OCI-M2 (cell line): Measurements from ENCODE around the gene LATS2.

Experiments
- DNase-seq: peaks from one replicate; lab custom pipeline; 2025; ENCODE audit not compliant: unreplicated experiment; lab: John Stamatoyannopoulos, UW

LATS2 gene

DNA sequence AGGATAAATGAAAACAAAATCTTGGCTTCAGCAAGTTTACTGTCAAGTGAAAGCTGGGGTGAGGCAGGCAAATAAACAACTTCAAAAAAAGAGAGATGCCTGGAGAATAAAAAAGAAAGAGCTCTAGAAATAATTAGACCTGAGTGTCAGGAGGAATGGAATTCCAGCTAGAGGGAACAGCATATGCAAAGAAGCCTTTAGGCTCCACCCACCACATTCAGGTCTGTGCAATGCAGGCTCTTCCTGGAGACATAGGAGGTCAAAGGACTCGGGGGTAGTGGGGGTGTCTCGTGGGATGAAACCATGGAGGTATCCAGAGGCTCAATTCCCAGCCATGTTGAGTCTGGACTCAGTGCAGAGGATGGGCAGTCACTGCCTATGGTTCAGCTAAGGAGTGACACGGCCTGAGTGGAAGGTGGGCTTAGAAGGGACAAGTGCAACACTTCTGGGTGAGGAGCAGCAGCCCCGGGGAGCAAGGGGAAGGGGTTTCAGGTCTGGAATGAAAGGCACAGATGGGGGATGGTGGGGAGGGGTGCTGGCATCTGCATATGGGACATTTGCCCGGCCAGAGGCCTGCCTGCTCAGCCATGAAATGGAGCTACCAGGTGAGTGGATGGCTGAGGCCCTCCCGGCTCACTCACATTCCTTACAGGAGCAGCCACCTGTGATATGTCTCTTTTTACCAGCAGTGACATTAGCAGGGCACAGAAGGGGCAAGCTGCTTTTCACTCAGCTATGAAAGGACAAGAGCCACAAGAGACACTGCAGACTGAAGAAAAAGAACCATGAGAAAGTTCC is 12.3 kb downstream of the LATS2 start:
- DNase-seq, result no peak

DNA sequence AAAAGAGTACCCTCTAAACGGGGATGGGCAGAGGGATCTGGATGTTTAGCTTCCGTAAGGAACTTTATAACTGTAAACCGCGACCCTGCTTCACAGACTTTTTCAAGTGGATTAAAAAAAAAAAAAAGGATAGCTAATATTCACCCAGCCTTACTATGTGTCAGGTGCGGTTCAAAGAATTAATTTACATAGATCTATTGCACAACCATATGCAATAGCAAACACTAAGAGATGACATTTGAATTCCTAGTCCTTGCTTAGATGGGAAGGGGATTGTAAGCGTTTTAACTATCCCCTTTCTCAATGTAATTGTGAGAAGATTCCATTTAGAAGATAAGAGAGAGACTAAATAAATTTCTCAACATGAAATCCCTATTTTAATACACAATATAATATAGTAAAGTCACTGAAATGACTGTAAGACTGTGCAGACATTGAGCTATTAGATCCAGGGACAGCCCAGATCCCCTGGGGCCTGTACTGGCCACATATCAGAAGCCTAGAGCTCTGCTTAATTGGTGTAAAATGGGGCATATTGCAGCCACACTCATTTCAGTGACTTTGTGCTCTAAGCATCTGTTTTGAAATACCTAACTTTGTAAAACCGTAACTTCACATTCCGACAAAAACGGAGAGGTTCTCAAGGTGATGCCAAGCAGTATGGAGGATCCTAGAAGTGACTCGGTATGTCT is 13.6 kb downstream of the LATS2 start:
- no peak for DNase-seq

DNA sequence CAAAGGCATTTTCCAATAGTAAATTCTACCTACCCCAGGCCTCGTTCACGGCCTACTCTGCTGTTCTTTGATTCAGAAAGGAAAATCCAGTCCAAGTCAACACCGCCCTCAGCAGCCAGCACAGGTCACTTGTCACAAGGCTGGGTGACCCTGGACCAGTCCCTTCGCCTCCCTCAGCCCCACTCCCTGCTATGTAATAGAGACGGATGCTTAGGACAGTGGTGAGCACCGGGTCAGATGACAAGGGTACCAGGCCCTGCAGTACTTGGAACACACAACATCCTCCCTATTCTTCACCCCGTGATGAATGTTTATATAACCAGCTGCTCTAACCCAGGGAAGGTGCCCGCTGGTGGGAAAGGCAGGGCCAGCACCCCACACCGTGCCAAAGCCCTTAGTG is 14.3 kb downstream of the LATS2 start:
- DNase-seq, result no peak

DNA sequence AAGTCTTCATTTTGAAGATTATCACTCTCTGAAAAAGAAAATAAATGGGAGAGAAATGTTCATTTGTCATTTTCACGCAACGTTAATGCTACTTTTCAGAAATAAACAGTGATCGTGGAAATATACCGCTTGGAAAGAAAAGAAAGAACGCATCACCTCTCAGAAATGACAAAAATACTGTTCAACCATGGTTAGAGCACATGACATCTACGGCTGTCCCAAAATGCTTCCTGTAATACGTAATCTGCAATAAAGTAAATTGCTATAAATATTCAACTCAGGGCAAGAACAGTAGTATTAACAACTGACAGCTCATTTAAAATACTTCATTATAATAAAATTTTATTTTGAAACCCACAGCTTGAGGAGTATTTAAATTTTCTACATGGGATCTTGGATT is 15.2 kb downstream of the LATS2 start:
- no peak for DNase-seq

DNA sequence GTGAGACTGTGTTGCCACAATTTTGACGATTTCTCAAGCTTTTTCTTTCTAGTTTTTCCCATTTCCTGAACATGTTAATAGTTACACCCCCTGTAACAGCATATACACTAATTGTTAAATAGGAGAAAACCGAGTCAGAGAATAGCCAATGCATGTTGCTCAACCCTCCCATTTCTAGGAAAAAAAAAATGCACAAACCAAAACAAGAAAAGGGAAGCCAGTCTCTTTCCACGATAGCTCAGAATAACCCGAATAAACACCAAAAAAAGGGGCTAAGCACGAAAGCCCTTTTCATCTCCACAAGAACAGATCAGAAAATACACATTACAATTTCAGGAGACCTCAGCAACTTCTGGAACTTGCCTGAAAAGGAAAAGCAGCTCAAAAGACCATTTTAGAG is 16.3 kb downstream of the LATS2 start:
- DNase-seq, result no peak

DNA sequence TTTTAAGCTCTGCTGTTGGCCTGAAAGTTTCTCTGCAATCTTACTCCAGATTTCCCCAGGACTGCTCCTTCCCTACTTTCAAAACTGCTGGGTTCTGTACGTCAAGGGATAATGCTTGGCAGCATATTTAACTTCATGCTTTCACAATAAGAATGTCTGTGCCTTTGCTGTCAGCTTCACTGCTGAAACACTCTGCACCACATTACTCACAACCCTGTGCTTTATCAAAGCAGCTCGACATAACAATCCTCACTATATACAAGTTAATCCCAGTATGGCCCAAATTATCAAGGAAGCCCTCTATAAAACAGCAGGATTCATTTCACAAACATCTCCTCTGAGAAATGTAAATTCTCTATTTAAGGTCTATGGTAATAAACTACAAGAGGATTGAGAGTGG is 17.5 kb downstream of the LATS2 start:
- no peak for DNase-seq

DNA sequence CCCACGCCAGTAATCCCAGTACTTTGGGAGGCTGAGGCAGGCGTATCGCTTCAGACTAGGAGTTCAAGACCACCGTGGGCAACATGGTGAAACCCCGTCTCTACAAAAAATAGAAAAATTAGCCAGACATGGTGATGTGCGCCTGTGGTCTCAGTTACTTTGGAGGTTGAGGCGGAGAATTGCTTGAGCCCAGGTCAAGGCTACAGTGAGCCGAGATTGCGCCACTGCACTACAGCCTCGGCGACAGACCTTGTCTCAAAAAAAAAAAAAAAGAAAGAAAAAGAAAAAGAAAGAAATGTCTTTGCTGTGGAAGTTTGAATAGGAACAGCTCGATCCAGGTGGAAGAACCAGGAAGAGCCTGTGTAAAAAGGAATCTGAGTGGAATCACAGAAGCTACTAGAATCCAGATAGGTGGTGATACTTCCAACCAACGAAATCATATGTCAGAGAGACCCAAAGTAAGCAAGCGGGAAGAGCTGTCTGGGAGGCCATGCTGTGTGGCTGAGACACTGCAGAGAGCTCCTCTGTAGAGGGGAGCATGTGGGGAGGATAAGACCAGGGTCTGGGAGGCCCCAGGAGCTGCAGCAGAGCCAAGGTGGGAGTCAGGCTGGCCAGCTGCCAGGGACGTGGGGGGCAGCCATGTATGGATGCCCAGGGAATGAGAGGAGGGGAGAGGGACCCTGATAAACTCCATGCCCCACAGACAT is 21.1 kb downstream of the LATS2 start:
- no peak for DNase-seq

DNA sequence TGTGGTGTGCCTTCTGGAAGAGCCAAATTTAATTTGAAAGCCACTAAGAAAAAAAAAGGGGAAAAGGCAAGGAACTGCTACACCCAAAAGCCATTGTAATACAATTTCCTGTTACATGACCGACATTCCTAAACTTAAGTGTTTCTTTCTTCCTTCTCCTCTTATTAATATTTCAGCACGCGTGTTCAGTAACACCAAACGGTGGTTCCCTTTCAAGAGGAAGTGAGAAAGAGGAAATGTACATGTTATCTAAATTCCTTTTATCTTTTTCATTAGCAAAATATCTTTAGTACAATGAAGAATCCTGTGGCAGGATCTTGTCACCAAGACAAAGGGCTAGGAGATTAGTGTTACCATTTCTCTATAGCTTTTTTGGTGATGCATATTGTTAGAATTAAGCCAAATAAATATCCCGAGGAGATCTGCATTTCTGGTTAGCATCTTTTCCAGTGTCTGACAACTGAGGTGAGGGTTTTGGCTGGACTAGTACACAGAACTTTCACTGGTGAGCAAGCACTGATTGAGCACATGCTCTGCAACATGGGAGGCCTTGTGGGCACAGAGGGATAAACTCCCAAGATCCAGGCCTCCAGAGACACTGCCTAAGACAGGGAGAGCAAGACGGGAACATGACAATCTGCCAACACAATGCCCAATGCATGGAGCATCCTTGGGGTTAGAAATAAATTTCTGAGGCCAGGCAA is 22.1 kb downstream of the LATS2 start:
- no peak for DNase-seq

DNA sequence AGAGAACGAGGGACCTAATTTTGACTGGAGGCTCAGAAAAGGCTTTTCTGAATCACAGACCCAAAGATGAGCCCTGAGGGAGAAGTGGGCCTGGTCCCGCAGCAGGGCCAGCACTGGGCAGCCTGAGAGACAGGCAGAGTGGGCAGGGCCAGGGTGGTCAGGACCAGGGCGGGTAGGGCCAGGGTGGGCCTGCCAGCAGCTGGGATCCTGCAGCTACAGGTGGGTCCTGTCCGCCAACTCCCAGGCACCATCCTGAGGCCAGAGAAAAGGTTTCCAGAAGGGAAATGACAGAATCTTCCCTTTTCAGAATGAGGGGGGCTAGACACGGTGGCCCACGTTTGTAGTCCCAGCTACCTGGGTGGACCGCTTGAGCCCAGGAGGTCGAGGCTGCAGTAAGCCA is 23.7 kb downstream of the LATS2 start:
- DNase-seq, result no peak

DNA sequence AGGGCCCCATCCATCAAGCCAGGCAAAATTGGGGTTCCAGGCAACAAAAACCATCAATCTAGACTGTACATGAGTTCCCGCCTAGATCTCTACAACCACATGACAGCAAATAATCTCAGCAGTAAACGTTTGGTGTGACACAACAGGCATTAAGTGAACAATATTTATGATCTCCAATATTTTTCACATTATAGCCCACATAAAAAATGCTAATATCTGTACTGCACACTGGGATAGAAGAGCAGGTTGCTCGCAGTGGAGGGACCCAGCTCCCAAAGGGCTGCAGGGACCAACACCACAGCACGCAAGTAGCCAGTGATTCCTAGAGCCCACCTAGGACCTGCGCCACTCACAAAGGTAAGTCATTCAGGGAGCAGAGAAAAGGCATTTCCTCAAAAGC is 25.9 kb downstream of the LATS2 start:
- DNase-seq, result no peak

DNA sequence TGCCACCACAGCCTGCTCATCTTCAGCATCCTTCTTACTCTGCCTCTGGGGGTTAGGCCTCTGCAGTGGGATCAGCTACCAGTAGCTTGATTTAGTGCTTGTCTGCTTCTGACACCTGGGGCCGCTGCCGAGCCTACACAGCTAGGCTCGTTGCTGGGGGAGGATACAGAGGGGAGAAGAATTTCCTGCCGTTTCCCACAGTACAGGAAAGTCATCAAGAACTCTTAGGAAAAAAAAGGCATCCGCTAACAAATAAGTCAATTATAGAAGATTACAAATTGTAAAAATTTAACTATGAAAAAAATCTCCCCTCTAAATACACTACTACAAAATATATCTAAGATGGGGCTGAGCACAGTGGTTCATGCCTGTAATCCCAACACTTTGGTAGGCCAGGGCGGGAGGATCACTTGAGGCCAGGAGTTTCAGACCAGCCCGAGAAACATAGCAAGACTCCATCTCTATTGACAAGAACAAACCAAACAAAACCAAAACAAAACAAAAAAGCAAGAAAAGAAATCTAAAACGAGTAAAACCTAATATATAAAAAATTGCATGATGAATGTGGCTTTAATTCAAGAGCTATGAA is 26.7 kb downstream of the LATS2 start:
- DNase-seq, result no peak

DNA sequence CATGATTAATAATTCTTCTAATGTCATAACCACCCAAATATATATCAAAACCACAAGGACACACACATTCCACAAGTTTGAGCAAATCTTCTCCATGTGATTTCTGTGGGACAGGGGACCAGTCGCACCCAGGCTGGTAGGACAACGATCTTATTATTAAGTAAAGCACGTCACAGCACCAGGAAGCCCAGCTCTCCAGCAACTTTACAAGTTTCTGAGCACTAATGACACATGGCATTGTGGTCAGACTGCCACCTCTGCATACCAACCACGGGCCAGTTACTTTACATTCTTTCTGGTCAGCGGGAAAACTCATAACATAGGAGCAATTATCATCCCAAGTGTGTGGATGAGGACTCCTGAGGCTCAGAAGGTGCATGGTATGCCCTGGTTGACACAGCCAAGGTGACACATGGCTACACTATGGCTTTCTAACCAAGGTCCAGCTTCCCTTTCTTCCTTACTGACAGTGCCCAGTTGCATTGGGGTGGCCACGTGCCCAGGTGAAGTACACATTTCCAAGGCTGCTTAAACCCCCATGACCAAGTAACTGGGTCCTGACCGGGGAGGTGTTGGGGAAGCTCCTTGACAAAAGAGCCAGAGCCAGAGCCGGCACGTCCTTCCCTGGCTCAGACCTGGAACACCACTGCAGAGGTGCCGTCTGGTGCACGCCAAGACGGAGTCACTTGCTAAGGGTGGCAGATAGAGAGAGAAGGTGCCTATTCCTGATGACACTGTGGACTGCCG is 27.4 kb downstream of the LATS2 start:
- DNase-seq, result no peak

DNA sequence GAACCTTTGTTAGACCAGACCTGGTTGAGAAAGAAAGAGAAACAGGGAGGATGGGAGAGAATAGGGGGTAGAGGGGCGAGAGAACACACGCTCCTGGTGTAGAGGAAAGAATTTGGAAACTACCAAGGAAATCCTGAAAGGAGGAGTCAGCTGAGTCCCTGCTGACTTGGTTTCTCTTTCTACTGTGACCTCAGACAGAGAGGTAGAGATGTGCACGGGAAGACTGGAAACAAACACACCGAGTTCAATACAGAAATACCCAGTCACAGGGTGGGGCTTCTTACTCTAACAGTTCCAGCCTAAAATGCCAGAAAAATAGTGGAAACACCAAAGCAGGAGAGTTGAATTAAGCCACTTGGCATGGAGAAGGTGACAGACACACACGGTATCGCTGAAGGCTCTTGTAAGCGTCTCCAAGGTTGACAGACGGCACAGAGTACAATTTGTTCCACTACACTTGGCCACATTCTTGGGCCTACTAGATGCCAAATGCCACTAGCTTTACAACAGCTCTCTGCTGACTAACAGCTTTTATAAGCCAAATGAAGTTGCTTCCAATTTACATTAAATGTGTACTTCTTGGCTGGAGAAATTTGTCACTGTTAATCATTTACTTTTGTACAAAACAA is 28.1 kb downstream of the LATS2 start:
- no peak for DNase-seq

DNA sequence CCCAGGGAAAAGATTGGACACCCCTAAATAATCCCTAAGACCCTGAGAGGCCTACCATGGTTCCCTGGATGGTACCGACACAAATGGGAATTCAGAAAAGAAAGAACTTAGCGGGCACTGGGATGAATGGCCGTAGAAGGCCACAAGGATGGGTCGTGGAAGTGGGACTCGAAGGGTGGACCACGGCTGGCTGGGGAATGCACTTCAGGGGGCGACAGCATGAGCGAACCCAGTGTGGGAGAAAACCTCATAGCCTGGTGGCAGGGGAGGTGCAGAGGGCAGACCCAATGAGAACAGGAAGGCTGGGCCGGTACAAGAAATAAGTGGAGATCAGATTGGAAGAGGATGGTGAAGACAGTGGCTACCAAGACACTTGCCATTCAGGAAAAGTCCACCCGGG is 28.7 kb downstream of the LATS2 start:
- DNase-seq, result no peak

DNA sequence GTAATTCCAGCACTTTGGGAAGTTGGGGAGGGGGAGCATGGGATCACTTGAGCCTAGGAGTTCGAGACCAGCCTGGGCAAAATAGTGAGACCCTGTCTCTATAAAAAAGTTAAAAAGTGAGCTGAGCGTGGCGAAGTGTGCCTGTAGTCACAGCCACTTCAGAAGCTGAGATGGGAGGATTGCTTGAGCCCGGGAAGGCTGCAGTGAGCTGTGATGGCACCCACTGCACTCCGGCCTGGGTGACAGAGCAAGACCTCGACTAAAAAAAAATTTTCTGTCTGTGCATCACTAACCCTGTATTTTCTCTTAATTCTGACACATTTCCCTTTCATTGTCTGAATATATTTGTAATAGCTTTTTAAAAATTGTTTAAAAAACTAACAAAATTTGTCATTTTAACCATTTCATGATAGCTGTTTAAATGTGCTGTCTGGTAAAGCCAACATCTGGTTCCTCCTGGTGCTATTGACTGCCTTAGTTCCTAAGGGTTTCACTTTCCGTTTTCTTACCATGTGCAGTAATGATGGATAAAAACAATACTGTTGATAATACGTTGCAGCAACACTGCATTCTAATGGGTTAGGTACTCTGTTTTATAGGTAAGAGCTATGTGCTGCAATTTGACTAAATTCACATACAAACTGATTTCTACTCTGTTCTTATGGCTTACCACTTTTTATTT is 29.7 kb downstream of the LATS2 start:
- no peak for DNase-seq

DNA sequence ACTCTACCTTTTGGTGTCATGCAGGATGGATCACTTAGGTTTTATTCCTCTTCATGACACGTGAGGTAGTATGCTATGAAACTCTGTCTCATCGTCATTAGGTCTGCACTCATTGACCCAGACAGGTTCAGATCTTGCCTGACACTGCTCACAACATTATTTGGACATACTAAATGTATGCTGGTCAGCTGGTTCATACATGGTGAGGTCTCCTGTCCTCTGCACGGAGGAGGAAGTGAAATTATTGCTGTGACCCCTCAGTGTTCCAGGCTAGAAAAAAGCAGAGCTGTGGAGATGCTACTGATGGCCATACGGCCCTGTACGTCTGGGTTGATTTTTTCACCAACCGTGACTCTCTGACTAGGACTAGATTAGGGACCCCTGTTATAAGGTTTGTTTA is 35.8 kb downstream of the LATS2 start:
- DNase-seq, result no peak

DNA sequence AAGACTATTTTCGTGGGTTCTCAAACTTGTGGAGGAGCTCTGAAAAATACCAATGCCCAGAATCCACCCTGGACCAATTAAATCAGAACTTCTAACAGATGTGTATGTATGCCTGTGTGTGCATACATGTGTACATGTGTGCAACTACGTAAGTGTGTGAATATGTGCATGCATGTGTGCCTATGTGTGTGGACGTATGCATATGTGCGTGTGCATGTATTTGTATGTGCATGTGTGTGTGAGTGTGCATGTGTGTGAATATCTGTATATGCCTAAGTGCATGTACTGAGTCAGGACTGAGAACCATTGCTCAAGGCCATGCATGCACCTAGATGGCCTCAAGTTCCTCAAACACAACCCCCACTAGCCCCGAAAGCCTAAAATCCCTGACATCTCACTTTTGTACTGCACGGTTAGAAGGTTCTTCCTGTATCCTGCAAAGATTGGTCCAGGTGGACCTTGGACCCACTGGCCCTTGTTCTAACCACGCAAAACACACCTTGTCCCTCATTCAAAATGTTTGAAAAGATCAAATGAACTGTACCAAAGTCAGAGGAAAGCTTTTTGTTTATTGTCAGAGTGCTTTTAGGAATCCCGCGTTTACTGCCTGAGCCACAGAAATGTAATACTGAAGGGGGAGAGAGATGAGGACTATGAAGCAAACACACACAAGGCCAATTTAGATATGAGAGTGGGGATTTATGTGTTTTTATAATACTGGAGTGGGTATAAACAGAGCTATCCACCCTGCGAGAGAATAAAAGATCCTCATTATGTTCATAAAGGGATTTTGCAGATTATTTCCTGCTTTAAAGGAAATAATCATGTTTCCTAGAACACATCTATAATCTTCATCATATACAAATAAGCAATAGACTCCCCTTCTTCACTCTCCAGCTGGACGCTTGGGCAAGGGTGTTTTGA is 39.1 kb downstream of the LATS2 start:
- no peak for DNase-seq

DNA sequence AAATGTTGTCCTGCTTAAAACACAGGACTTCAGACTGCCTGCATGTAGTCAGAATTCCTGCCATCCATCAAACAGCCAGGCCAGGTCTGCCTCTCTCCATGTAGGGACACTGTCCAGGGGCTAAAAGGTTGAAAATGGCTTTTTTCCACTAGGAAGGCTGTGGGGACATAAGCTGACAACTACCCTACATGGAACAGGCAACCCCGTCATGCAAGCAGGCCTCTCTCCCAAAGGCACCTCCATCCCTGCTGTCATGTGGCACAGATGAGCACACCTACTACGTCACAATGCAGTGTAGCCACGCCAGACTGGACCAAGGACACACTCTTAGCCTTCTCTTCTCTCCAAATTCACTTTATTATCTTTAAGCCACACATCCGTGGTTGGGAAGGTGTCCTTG is 40.8 kb downstream of the LATS2 start:
- no peak for DNase-seq
